ENCODE results near the gene PARD3B. TPM values are rescaled to one million over a fixed set of nuclear protein-coding genes. Genes with fewer than 3 reads are reported as not detected.

The PARD3B gene
- total RNA-seq, 1 donor from 2014 or later: 1.6 TPM

DNA sequence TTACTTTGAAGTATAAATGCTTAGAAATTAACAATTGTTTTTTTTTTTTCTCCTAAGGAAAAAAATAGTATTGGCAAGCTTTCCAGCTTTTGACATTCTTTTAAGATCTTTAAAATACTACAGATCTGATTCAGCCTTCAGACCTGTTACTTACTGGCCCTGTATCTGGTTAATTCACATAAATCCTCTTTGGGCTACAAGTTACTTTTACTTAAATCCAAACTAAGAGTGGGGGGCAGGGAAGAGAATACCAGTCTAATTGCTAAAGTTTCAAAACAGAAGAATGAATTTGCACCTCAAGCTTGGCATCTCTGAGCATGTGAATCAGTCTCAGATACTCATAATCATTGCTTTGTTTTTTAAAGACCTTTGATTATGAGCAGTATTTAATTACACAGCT, 386.3 kb downstream of the PARD3B start:
- Histone ChIP-seq H3K36me3 (ENCODE audit: control insufficient read depth, insufficient read depth, low read length) (no peaks in the 10 kb centered on the region), H3K27me3 (ENCODE audit: control insufficient read depth, insufficient read depth, low read length) (peaks cover 1% of the 10 kb centered on the region), H3K4me3 (ENCODE audit: low read depth, low read length) (no peak overlapping the region)
- FAIRE-seq (no peak), DNase-seq (ENCODE audit: low read depth) (no peak)
- TF ChIP-seq, protein P1, sequence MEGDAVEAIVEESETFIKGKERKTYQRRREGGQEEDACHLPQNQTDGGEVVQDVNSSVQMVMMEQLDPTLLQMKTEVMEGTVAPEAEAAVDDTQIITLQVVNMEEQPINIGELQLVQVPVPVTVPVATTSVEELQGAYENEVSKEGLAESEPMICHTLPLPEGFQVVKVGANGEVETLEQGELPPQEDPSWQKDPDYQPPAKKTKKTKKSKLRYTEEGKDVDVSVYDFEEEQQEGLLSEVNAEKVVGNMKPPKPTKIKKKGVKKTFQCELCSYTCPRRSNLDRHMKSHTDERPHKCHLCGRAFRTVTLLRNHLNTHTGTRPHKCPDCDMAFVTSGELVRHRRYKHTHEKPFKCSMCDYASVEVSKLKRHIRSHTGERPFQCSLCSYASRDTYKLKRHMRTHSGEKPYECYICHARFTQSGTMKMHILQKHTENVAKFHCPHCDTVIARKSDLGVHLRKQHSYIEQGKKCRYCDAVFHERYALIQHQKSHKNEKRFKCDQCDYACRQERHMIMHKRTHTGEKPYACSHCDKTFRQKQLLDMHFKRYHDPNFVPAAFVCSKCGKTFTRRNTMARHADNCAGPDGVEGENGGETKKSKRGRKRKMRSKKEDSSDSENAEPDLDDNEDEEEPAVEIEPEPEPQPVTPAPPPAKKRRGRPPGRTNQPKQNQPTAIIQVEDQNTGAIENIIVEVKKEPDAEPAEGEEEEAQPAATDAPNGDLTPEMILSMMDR (IDR thresholded peaks at IDR 0.05; ENCODE audit: insufficient read depth, low read length, severe bottlenecking): no peak

DNA sequence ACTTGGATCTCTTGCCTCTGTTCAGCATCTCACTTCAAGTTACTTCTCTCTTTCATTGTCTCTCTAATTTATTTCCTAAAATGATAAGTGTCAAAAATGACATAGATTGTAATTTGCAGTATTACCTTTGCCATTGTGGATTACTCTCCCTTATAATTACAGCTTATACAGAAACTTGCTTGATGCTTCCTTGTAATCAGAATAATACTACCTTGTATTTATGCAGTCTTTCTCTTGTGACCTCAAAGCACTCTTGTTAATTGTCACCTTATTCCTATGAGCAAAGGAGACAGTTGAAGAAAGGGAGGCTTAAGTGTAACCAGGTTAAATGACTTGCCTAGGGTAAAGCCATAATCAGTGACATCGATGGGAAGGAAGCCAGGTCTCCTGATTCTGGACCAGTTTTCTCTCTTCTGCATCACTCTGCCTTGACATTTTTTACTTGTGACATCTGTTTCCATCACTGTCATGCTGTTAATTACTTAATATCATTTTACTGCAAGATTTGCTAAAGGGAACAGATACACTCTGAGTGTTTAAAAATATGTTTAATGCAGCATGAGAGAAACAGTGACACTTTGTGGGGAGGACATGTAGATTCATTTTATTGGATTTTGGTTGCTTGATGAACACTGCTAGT, 388.6 kb downstream of the PARD3B start:
- H3K4me3 ChIP-seq (ENCODE audit: low read depth, low read length): no peak overlapping the region
- H3K27me3 ChIP-seq (ENCODE audit: control insufficient read depth, insufficient read depth, low read length): peaks cover 1% of the 10 kb centered on the region
- DNase-seq (ENCODE audit: low read depth): no peak
- TF ChIP-seq, protein P1 (IDR thresholded peaks at IDR 0.05; ENCODE audit: insufficient read depth, low read length, severe bottlenecking): no peak
- no peaks in the 10 kb centered on the region for H3K36me3 ChIP-seq (ENCODE audit: control insufficient read depth, insufficient read depth, low read length)
- FAIRE-seq: no peak

GRCh38 chr2:204944927-204945326, 399.7 kb downstream of the PARD3B start:
- FAIRE-seq (no peak), DNase-seq (ENCODE audit: low read depth) (no peak)
- TF ChIP-seq, protein P1 (IDR thresholded peaks at IDR 0.05; ENCODE audit: insufficient read depth, low read length, severe bottlenecking): no peak
- H3K27me3 ChIP-seq (ENCODE audit: control insufficient read depth, insufficient read depth, low read length): no peaks in the 10 kb centered on the region
- H3K4me3 ChIP-seq (ENCODE audit: low read depth, low read length): no peak overlapping the region
- no peaks in the 10 kb centered on the region for H3K36me3 ChIP-seq (ENCODE audit: control insufficient read depth, insufficient read depth, low read length)

DNA sequence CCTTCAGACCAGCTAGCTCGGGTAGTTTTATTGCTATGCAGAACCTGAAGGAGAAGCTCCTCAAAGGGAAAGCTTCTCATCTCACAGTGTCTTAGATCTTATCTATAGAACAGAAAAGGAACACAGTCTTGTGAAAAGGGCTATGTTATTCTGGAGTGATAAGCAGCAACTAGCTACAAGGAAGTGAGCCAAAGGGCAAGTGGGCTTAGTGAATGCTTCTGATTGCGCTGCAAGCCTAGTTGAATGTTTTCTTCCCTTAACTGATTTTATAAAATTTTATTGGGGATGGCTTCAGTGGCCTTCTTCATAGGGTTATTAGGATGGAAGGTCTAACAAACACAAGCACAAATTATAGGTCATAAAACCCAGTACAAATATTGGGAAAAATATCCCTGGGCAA, 400.1 kb downstream of the PARD3B start:
- Histone ChIP-seq H3K4me3 (ENCODE audit: low read depth, low read length) (no peak overlapping the region), H3K36me3 (ENCODE audit: control insufficient read depth, insufficient read depth, low read length) (no peaks in the 10 kb centered on the region), H3K27me3 (ENCODE audit: control insufficient read depth, insufficient read depth, low read length) (no peaks in the 10 kb centered on the region)
- DNase-seq (ENCODE audit: low read depth): no peak
- no peak for FAIRE-seq
- TF ChIP-seq, protein P1 (IDR thresholded peaks at IDR 0.05; ENCODE audit: insufficient read depth, low read length, severe bottlenecking): no peak

GRCh38 chr2:204946892-204947291, 401.6 kb downstream of the PARD3B start:
- TF ChIP-seq, protein P1 (IDR thresholded peaks at IDR 0.05; ENCODE audit: insufficient read depth, low read length, severe bottlenecking): no peak
- DNase-seq (ENCODE audit: low read depth) (no peak), FAIRE-seq (no peak)
- Histone ChIP-seq H3K27me3 (ENCODE audit: control insufficient read depth, insufficient read depth, low read length) (no peaks in the 10 kb centered on the region), H3K36me3 (ENCODE audit: control insufficient read depth, insufficient read depth, low read length) (no peaks in the 10 kb centered on the region), H3K4me3 (ENCODE audit: low read depth, low read length) (no peak overlapping the region)

DNA sequence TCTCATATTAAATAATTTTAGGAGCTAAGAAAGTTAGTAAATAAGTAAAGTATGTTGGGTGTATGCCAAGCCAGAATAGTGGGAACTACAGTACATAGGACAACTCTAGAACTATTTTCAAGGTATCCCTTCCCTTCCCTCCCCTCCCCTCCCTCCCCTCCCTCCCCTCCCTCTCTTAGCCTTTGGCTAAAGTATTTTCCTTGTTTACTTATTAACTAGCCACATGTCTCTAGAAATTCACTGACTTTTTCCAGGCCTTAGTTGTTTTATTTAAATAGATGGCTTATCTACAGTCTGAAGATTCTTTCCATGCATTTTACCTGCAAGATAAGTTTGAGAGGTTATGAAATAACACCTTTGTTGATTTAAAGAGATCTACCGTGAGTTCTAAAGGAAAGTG, 402.1 kb downstream of the PARD3B start:
- no peak for DNase-seq (ENCODE audit: low read depth)
- TF ChIP-seq, protein P1 (IDR thresholded peaks at IDR 0.05; ENCODE audit: insufficient read depth, low read length, severe bottlenecking): no peak
- Histone ChIP-seq H3K36me3 (ENCODE audit: control insufficient read depth, insufficient read depth, low read length) (no peaks in the 10 kb centered on the region), H3K4me3 (ENCODE audit: low read depth, low read length) (no peak overlapping the region), H3K27me3 (ENCODE audit: control insufficient read depth, insufficient read depth, low read length) (no peaks in the 10 kb centered on the region)
- FAIRE-seq: no peak

Measured in bronchial epithelial cell (primary cell).